Prostate gland (tissue), 2 donors: ENCODE results near the gene ZNF700.

Experiments used
- POLR2A ChIP-seq: fragments of 450-650 bp; IDR thresholded peaks from one replicate; pipeline ENCODE4 v1.6.1; 2016; ENCODE audit warnings: antibody characterized with exemption, mild to moderate bottlenecking
- POLR2AphosphoS5 ChIP-seq: sonication (generic); formaldehyde crosslinking; IDR thresholded peaks from one replicate; pipeline ENCODE4 v1.6.1; 2017; ENCODE audit warnings: antibody characterized with exemption
- TF ChIP-seq, protein P1 (sequence below), 4 experiments: fragments of 200-600 bp in 2 of 4; fragments of 450-650 bp in 2 of 4; sonication (generic) in 2 of 4; IDR thresholded peaks; 1 replicate in 3 of 4; 2 replicates in 1 of 4; pipeline ENCODE4 v1.5.1; 2016 to 2019; ENCODE audit warnings: antibody characterized with exemption in 4 of 4, mild to moderate bottlenecking in 2 of 4, moderate library complexity in 2 of 4

DNA sequence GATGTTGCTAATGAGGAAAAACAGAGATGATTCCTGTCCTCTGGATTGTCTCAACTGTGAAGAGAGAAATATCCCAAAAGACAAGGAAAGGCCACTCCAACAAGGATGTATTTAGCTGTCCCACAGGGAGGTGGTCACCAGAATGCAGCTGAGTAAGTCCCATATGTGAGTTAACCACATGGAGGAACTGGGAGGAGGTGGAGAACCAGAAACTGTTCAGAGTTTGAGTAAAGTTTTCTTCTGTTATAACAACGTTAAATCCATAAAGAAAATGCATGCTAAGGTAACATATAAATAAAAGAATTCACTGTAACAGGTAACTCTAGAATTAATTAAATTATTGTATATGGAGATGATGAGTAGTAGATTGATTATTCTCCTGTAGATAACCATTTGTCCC lies 45.3 kb downstream of the ZNF700 start:
- no peak for TF ChIP-seq POLR2A
- TF ChIP-seq, protein P1, sequence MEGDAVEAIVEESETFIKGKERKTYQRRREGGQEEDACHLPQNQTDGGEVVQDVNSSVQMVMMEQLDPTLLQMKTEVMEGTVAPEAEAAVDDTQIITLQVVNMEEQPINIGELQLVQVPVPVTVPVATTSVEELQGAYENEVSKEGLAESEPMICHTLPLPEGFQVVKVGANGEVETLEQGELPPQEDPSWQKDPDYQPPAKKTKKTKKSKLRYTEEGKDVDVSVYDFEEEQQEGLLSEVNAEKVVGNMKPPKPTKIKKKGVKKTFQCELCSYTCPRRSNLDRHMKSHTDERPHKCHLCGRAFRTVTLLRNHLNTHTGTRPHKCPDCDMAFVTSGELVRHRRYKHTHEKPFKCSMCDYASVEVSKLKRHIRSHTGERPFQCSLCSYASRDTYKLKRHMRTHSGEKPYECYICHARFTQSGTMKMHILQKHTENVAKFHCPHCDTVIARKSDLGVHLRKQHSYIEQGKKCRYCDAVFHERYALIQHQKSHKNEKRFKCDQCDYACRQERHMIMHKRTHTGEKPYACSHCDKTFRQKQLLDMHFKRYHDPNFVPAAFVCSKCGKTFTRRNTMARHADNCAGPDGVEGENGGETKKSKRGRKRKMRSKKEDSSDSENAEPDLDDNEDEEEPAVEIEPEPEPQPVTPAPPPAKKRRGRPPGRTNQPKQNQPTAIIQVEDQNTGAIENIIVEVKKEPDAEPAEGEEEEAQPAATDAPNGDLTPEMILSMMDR (IDR thresholded peaks at IDR 0.05) = no peak
- TF ChIP-seq POLR2AphosphoS5 = no peak
